Smooth muscle cell (in vitro differentiated cells): ENCODE data around the gene SMIM24. TPM values are rescaled to one million over a fixed set of nuclear protein-coding genes. Genes with fewer than 3 reads are reported as not detected.

ENCODE experiments used
- DNase-seq: peaks from one replicate; lab custom pipeline; 2025; ENCODE audit not compliant: unreplicated experiment; lab: John Stamatoyannopoulos, UW
- H2AFZ ChIP-seq: fragments of 200-600 bp; sonication (generic); 2 replicates; pipeline ENCODE4 v1.6.0; 2016; ENCODE audit warnings: antibody characterized with exemption, low read depth, mild to moderate bottlenecking
- H3F3A ChIP-seq: fragments of 200-600 bp; sonication (generic); 2 replicates; pipeline ENCODE4 v1.6.0; 2017; ENCODE audit warnings: antibody characterized with exemption, low read depth
- H3K27ac ChIP-seq: fragments of 200-600 bp; sonication (generic); 2 replicates; pipeline ENCODE4 v1.5.1; 2016; ENCODE audit warnings: low read depth, mild to moderate bottlenecking
- H3K27me3 ChIP-seq: fragments of 200-600 bp; sonication (generic); 2 replicates; pipeline ENCODE4 v1.6.1; 2016; ENCODE audit warnings: low read depth, mild to moderate bottlenecking
- H3K36me3 ChIP-seq: fragments of 200-600 bp; sonication (generic); 2 replicates; pipeline ENCODE4 v1.5.1; 2016; ENCODE audit warnings: low read depth
- H3K4me1 ChIP-seq: fragments of 200-600 bp; sonication (generic); 2 replicates; pipeline ENCODE4 v1.5.1; 2016; ENCODE audit warnings: low read depth
- H3K4me2 ChIP-seq: fragments of 200-600 bp; sonication (generic); 2 replicates; pipeline ENCODE4 v1.6.0; 2016; ENCODE audit warnings: mild to moderate bottlenecking
- H3K4me3 ChIP-seq: fragments of 200-600 bp; sonication (generic); 2 replicates; pipeline ENCODE4 v1.5.1; 2016; ENCODE audit warnings: mild to moderate bottlenecking
- H3K79me2 ChIP-seq: fragments of 200-600 bp; sonication (generic); 2 replicates; pipeline ENCODE4 v1.6.0; 2016; ENCODE audit warnings: low read depth, mild to moderate bottlenecking
- H3K9ac ChIP-seq: fragments of 200-600 bp; sonication (generic); 2 replicates; pipeline ENCODE4 v1.6.0; 2016; ENCODE audit warnings: low read depth
- H3K9me3 ChIP-seq: fragments of 200-600 bp; sonication (generic); replicated peaks from 2 replicates; pipeline ENCODE4 v1.5.1; 2016; ENCODE audit warnings: low read depth
- H4K20me1 ChIP-seq: fragments of 200-600 bp; sonication (generic); 2 replicates; pipeline ENCODE4 v1.6.0; 2016; ENCODE audit warnings: low read depth
- CTCF ChIP-seq: fragments of 200-600 bp; sonication (generic); IDR thresholded peaks from 2 replicates; pipeline ENCODE4 v1.5.1; 2017; ENCODE audit warnings: borderline replicate concordance, mild to moderate bottlenecking, antibody characterized with exemption; ENCODE audit not compliant: insufficient read depth, poor library complexity, severe bottlenecking
- WGBS: methylation state at CpG from one replicate; pipeline ENCODE4 v1.1.7; 2016; ENCODE audit warnings: low lambda C conversion rate; 5-methylcytosine and 5-hydroxymethylcytosine counted together
- polyA plus RNA-seq: library from polyadenylated mRNA; unstranded; fragments of >200 nt; fragmentation: Nextera tagmentation; extraction: Ambion mirVana; gene quantifications from 2 replicates; pipeline ENCODE4 v1.2.1, GENCODE V29; 2016
- total RNA-seq: library from RNA; depleted of rRNA; stranded (reverse); fragments of >200 nt; gene quantifications from 2 replicates; pipeline ENCODE4 v1.2.3, GENCODE V29; 2014

Gene SMIM24
- total and polyA plus RNA-seq, 2 experiments from 2014 or later = 1.1 TPM; not detected in 1

- Histone ChIP-seq H3K4me3 (no peak overlapping the region), H3F3A (peaks cover 5% of the 10 kb centered on the region), H3K9ac (no peak overlapping the region), H4K20me1 (no peaks in the 10 kb centered on the region), H2AFZ (no peak overlapping the region), H3K36me3 (no peaks in the 10 kb centered on the region), H3K4me1 (peaks cover 10% of the 10 kb centered on the region), H3K9me3 (no peaks in the 10 kb centered on the region), H3K79me2 (no peaks in the 10 kb centered on the region), H3K27me3 (no peaks in the 10 kb centered on the region), H3K4me2 (no peak overlapping the region), H3K27ac (peak overlapping the region; percentile 98)
- TF ChIP-seq CTCF = no peak
- WGBS = 84% methylated on average over 18 of the region's 18 CpGs
- no peak for DNase-seq
Measured at GRCh38 chr19:3456925-3457527, 23.3 kb downstream of the SMIM24 start.

- Histone ChIP-seq H3F3A (peaks cover 5% of the 10 kb centered on the region), H2AFZ (no peak overlapping the region), H3K4me1 (peaks cover 10% of the 10 kb centered on the region), H3K27ac (no peak overlapping the region), H3K27me3 (no peaks in the 10 kb centered on the region), H3K9me3 (no peaks in the 10 kb centered on the region), H3K4me2 (no peak overlapping the region), H4K20me1 (no peaks in the 10 kb centered on the region), H3K9ac (no peak overlapping the region), H3K4me3 (no peak overlapping the region), H3K79me2 (no peaks in the 10 kb centered on the region), H3K36me3 (no peaks in the 10 kb centered on the region)
- 92% methylated on average over 34 of the region's 37 CpGs for whole genome bisulfite sequencing
- no peak for TF ChIP-seq CTCF
- no peak for DNase-seq
Measured at GRCh38 chr19:3455960-3456601, 24.2 kb downstream of the SMIM24 start.

- Histone ChIP-seq H3K4me2 (no peak overlapping the region), H3K4me1 (peaks cover 10% of the 10 kb centered on the region), H3K79me2 (no peaks in the 10 kb centered on the region), H3F3A (peaks cover 5% of the 10 kb centered on the region), H3K27ac (no peak overlapping the region), H3K27me3 (no peaks in the 10 kb centered on the region), H3K9ac (no peak overlapping the region), H2AFZ (no peak overlapping the region), H3K9me3 (no peaks in the 10 kb centered on the region), H3K4me3 (no peak overlapping the region), H4K20me1 (no peaks in the 10 kb centered on the region), H3K36me3 (no peaks in the 10 kb centered on the region)
- WGBS = 95% methylated on average over 7 of the region's 7 CpGs
- no peak for TF ChIP-seq CTCF
- no peak for DNase-seq
Measured at GRCh38 chr19:3455393-3455955, 24.9 kb downstream of the SMIM24 start.
